H9 (cell line): ENCODE measurements around the gene ITPR1. TPM values are rescaled to one million over a fixed set of nuclear protein-coding genes. Genes with fewer than 3 reads are reported as not detected.

ENCODE experiments used
- DNase-seq: peaks from one replicate; pipeline ENCODE4 v3.0.0-alpha.2; 2017
- H2AFZ ChIP-seq: one replicate; pipeline ENCODE4 v1.6.1; 2013; ENCODE audit warnings: mild to moderate bottlenecking, low read length, control low read depth, moderate library complexity
- H2AK5ac ChIP-seq: 2 replicates; pipeline ENCODE4 v1.6.1; 2013; ENCODE audit warnings: low read length, control low read depth, mixed read lengths; ENCODE audit not compliant: insufficient read length
- H2BK120ac ChIP-seq: one replicate; pipeline ENCODE4 v1.6.1; 2013; ENCODE audit warnings: low read depth, mild to moderate bottlenecking, low read length, control low read depth, inconsistent platforms; ENCODE audit not compliant: poor library complexity, severe bottlenecking
- H2BK12ac ChIP-seq: 2 replicates; pipeline ENCODE4 v1.6.1; 2013; ENCODE audit warnings: low read length, control low read depth, mixed read lengths, low read depth; ENCODE audit not compliant: insufficient read length
- H2BK15ac ChIP-seq: 2 replicates; pipeline ENCODE4 v1.6.1; 2013; ENCODE audit warnings: low read depth, low read length, control low read depth
- H2BK20ac ChIP-seq: one replicate; pipeline ENCODE4 v1.6.1; 2013; ENCODE audit warnings: low read depth, mild to moderate bottlenecking, low read length, control low read depth, inconsistent platforms; ENCODE audit not compliant: poor library complexity, severe bottlenecking
- H2BK5ac ChIP-seq: 2 replicates; pipeline ENCODE4 v1.6.1; 2013; ENCODE audit warnings: low read length, control low read depth, mixed read lengths; ENCODE audit not compliant: insufficient read length
- H3K14ac ChIP-seq: 2 replicates; pipeline ENCODE4 v1.6.1; 2013; ENCODE audit warnings: low read length, control low read depth; ENCODE audit not compliant: insufficient read depth
- H3K18ac ChIP-seq: 2 replicates; pipeline ENCODE4 v1.6.1; 2013; ENCODE audit warnings: low read depth, mild to moderate bottlenecking, mixed read lengths, low read length, control low read depth; ENCODE audit not compliant: insufficient read length
- H3K23ac ChIP-seq: 2 replicates; pipeline ENCODE4 v1.6.1; 2013; ENCODE audit warnings: low read length, control low read depth, mixed read lengths, low read depth; ENCODE audit not compliant: insufficient read length
- H3K23me2 ChIP-seq: 2 replicates; pipeline ENCODE4 v1.6.1; 2013; ENCODE audit warnings: low read depth, mild to moderate bottlenecking, mixed read lengths, low read length, control low read depth; ENCODE audit not compliant: insufficient read length, poor library complexity, severe bottlenecking
- H3K27ac ChIP-seq: 2 replicates; pipeline ENCODE4 v1.5.1; 2013; ENCODE audit warnings: low read length, control low read depth, mixed read lengths, low read depth; ENCODE audit not compliant: insufficient read length
- H3K27me3 ChIP-seq: 2 replicates; pipeline ENCODE4 v1.6.1; 2013; ENCODE audit warnings: low read length, control low read depth, inconsistent platforms; ENCODE audit not compliant: insufficient read depth
- H3K4ac ChIP-seq: 2 replicates; pipeline ENCODE4 v1.6.1; 2013; ENCODE audit warnings: low read depth, mild to moderate bottlenecking, control low read depth, inconsistent platforms, low read length, moderate library complexity
- H3K4me1 ChIP-seq: 2 replicates; pipeline ENCODE4 v1.6.1; 2013; ENCODE audit warnings: low read length, control low read depth, inconsistent platforms; ENCODE audit not compliant: insufficient read depth
- H3K4me2 ChIP-seq: 2 replicates; pipeline ENCODE4 v1.6.1; 2013; ENCODE audit warnings: low read length, control low read depth, mixed read lengths; ENCODE audit not compliant: insufficient read length, insufficient read depth
- H3K56ac ChIP-seq: 2 replicates; pipeline ENCODE4 v1.6.1; 2013; ENCODE audit warnings: low read depth, mild to moderate bottlenecking, mixed read lengths, low read length, control low read depth; ENCODE audit not compliant: insufficient read length
- H3K79me1 ChIP-seq: 2 replicates; pipeline ENCODE4 v1.6.1; 2013; ENCODE audit warnings: low read depth, mild to moderate bottlenecking, moderate library complexity, low read length, control low read depth, inconsistent platforms; ENCODE audit not compliant: insufficient read depth, poor library complexity, severe bottlenecking
- H3K79me2 ChIP-seq: 2 replicates; pipeline ENCODE4 v1.6.1; 2013; ENCODE audit warnings: low read length, control low read depth, inconsistent platforms; ENCODE audit not compliant: insufficient read depth
- H3K9ac ChIP-seq: 2 replicates; pipeline ENCODE4 v1.6.1; 2013; ENCODE audit warnings: low read length, control low read depth, mixed read lengths; ENCODE audit not compliant: insufficient read length; ENCODE audit errors: extremely low read depth
- H3K9me3 ChIP-seq: one replicate; pipeline ENCODE4 v1.6.1; 2013; ENCODE audit warnings: low read depth, low read length, inconsistent platforms; ENCODE audit not compliant: control insufficient read depth
- H3T11ph ChIP-seq: one replicate; pipeline ENCODE4 v1.6.1; 2013; ENCODE audit warnings: mild to moderate bottlenecking, low read length, control low read depth, inconsistent platforms
- H4K20me1 ChIP-seq: one replicate; pipeline ENCODE4 v1.6.1; 2013; ENCODE audit not compliant: control insufficient read depth, insufficient read length, insufficient read depth
- H4K5ac ChIP-seq: 2 replicates; pipeline ENCODE4 v1.6.1; 2013; ENCODE audit warnings: low read depth, mild to moderate bottlenecking, mixed read lengths, low read length, control low read depth; ENCODE audit not compliant: insufficient read length
- H4K8ac ChIP-seq: replicated peaks from 2 replicates; pipeline ENCODE4 v1.6.1; 2013; ENCODE audit warnings: low read length, control low read depth, mixed read lengths, low read depth; ENCODE audit not compliant: insufficient read length
- H4K91ac ChIP-seq: 2 replicates; pipeline ENCODE4 v1.6.1; 2013; ENCODE audit warnings: low read depth, mild to moderate bottlenecking, moderate library complexity, mixed read lengths, low read length, control low read depth; ENCODE audit not compliant: insufficient read length
- H3K27ac Mint-ChIP-seq, 3 experiments: 2 replicates in 2 of 3; 3 replicates in 1 of 3; pipeline ENCODE4 v1.8.0; 2020 to 2021; ENCODE audit warnings: mixed read lengths in 3 of 3, mild to moderate bottlenecking in 1 of 3, moderate library complexity in 1 of 3
- H3K27me3 Mint-ChIP-seq: 2 replicates; pipeline ENCODE4 v1.8.0; 2021; ENCODE audit warnings: low read depth, mild to moderate bottlenecking, moderate library complexity, mixed read lengths
- H3K36me3 Mint-ChIP-seq, 3 experiments: 2 replicates in 2 of 3; 3 replicates in 1 of 3; pipeline ENCODE4 v1.8.0; 2020 to 2021; ENCODE audit warnings: low read depth in 3 of 3, mixed read lengths in 3 of 3; ENCODE audit not compliant: insufficient read depth in 1 of 3
- H3K4me1 Mint-ChIP-seq, 2 experiments: 2 replicates each; pipeline ENCODE4 v1.8.0; 2020; ENCODE audit warnings: mixed read lengths in 2 of 2
- H3K4me3 Mint-ChIP-seq, 2 experiments: 2 replicates in 1 of 2; 3 replicates in 1 of 2; pipeline ENCODE4 v1.8.0; 2020 to 2021; ENCODE audit warnings: mild to moderate bottlenecking in 2 of 2, mixed read lengths in 2 of 2, moderate library complexity in 1 of 2
- H3K9me3 Mint-ChIP-seq, 2 experiments: 2 replicates in 1 of 2; 3 replicates in 1 of 2; pipeline ENCODE4 v1.8.0; 2020; ENCODE audit warnings: mild to moderate bottlenecking in 2 of 2, mixed read lengths in 2 of 2, moderate library complexity in 1 of 2
- WGBS: extraction: QIAGEN DNeasy Blood & Tissue Kit; methylation state at CpG from one replicate; pipeline ENCODE4 v1.1.7; 2013; ENCODE audit warnings: missing lambda C conversion rate, low lambda C conversion rate, mixed read lengths; ENCODE audit not compliant: insufficient read length; ENCODE audit errors: extremely low coverage; 5-methylcytosine and 5-hydroxymethylcytosine counted together
- total RNA-seq: library from RNA; stranded (reverse); gene quantifications from 2 replicates; pipeline ENCODE4 v1.2.1, GENCODE V29; 2021
- TF ChIP-seq, protein P1 (sequence below): fragments of 200-600 bp; sonication (generic); conservative IDR thresholded peaks from 3 replicates; pipeline ENCODE4 v1.8.0; 2021; ENCODE audit warnings: antibody characterized with exemption, mild to moderate bottlenecking

Gene ITPR1
- total RNA-seq, 1 experiment from 2014 or later, result 4.2 TPM

DNA sequence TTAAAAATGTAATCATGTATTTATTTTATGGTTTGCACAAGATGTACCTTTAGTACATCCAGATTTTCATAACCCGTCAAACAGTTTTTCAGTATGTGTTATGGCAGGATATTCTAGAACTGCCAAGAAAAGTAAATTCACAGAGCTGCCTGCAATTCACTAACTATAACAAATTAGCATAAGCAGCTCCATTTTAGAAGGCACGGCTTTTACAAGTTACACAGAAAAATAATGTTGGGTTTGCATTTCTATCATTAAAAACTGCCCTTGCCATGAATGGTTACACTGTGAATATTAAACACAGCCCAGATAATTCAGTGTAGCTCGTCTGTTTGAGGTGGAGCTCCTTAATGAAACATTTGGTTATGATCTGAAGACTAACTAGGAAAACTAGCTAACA is 391.7 kb downstream of the ITPR1 start:
- no peaks in the 10 kb centered on the region; the same call in none of the 2 replicates for H3K27me3 Mint-ChIP-seq
- H3K9ac ChIP-seq, result no peak overlapping the region
- peaks cover 2% of the 10 kb centered on the region in 2 experiments; a peak in 1 of 4 replicates for H3K4me1 Mint-ChIP-seq
- H2AFZ ChIP-seq, result no peak overlapping the region
- H3K18ac ChIP-seq, result no peak overlapping the region
- no peaks in the 10 kb centered on the region for H3K27me3 ChIP-seq
- no peak overlapping the region for H3K56ac ChIP-seq
- H3K9me3 Mint-ChIP-seq, result no peaks in the 10 kb centered on the region
- TF ChIP-seq, protein P1, sequence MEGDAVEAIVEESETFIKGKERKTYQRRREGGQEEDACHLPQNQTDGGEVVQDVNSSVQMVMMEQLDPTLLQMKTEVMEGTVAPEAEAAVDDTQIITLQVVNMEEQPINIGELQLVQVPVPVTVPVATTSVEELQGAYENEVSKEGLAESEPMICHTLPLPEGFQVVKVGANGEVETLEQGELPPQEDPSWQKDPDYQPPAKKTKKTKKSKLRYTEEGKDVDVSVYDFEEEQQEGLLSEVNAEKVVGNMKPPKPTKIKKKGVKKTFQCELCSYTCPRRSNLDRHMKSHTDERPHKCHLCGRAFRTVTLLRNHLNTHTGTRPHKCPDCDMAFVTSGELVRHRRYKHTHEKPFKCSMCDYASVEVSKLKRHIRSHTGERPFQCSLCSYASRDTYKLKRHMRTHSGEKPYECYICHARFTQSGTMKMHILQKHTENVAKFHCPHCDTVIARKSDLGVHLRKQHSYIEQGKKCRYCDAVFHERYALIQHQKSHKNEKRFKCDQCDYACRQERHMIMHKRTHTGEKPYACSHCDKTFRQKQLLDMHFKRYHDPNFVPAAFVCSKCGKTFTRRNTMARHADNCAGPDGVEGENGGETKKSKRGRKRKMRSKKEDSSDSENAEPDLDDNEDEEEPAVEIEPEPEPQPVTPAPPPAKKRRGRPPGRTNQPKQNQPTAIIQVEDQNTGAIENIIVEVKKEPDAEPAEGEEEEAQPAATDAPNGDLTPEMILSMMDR, result no peak
- H3K23ac ChIP-seq, result no peak overlapping the region
- no peak overlapping the region for H3K4ac ChIP-seq
- H2BK5ac ChIP-seq, result no peak overlapping the region
- no peaks in the 10 kb centered on the region for H3K4me1 ChIP-seq
- H3K4me3 Mint-ChIP-seq, result no peak overlapping the region
- no peaks in the 10 kb centered on the region for H3K79me1 ChIP-seq
- no CpG with 5 or more reads among the region's 3 CpGs for WGBS
- no peak overlapping the region for H2BK15ac ChIP-seq
- no peaks in the 10 kb centered on the region for H4K20me1 ChIP-seq
- H3K14ac ChIP-seq, result no peak overlapping the region
- no peak for DNase-seq
- no peaks in the 10 kb centered on the region for H3K79me2 ChIP-seq
- H3T11ph ChIP-seq, result no peak overlapping the region
- H4K5ac ChIP-seq, result no peak overlapping the region
- H3K27ac Mint-ChIP-seq, result no peak overlapping the region
- H2AK5ac ChIP-seq, result no peak overlapping the region
- H3K27ac ChIP-seq, result no peak overlapping the region
- no peaks in the 10 kb centered on the region for H3K36me3 Mint-ChIP-seq
- H4K91ac ChIP-seq, result no peak overlapping the region
- H3K23me2 ChIP-seq, result no peaks in the 10 kb centered on the region
- H3K9me3 ChIP-seq, result no peaks in the 10 kb centered on the region
- H4K8ac ChIP-seq, result no peak overlapping the region
- H2BK20ac ChIP-seq, result no peak overlapping the region
- H2BK120ac ChIP-seq, result no peak overlapping the region
- no peak overlapping the region for H2BK12ac ChIP-seq
- H3K4me2 ChIP-seq, result no peak overlapping the region
